K562 (cell line): ENCODE data around the gene PAF1. TPM values are rescaled to one million over a fixed set of nuclear protein-coding genes. Genes with fewer than 3 reads are reported as not detected.

Experiments
- ATF6 ChIP-seq: sonication (generic); formaldehyde crosslinking; IDR thresholded peaks from 2 replicates; pipeline ENCODE4 v1.4.0; 2020; ENCODE audit warnings: mild to moderate bottlenecking, missing genetic modification reagents
- FOXA3 ChIP-seq, 2 experiments: fragments of 450-650 bp in 1 of 2; sonication (generic) in 1 of 2; formaldehyde crosslinking; IDR thresholded peaks in 1 of 2; conservative IDR thresholded peaks in 1 of 2; 2 replicates each; pipeline versions ENCODE4 v1.4.0 to v1.8.0; 2020 to 2022; ENCODE audit warnings: mild to moderate bottlenecking in 2 of 2, missing genetic modification reagents in 1 of 2
- HMG20B ChIP-seq: fragments of 250-450 bp; sonication (Bioruptor Pico); IDR thresholded peaks from 2 replicates; pipeline ENCODE4 v1.5.0; 2021; ENCODE audit warnings: mild to moderate bottlenecking
- JUND ChIP-seq, 2 experiments: IDR thresholded peaks; 2 replicates in 1 of 2; 3 replicates in 1 of 2; pipeline ENCODE4 v1.6.1; 2011; ENCODE audit warnings: borderline replicate concordance in 2 of 2, low read depth in 2 of 2, low read length in 2 of 2, improper control_type of control experiment in 1 of 2, missing biosample characterization in 1 of 2, missing genetic modification characterization in 1 of 2, missing genetic modification reagents in 1 of 2
- MEF2A ChIP-seq: IDR thresholded peaks from 2 replicates; pipeline ENCODE4 v1.6.1; 2011; ENCODE audit warnings: low read depth, mild to moderate bottlenecking, low read length, moderate library complexity; ENCODE audit not compliant: control insufficient read depth
- MEF2D ChIP-seq: conservative IDR thresholded peaks from 2 replicates; pipeline ENCODE4 v1.6.1; 2016; ENCODE audit warnings: low read depth, missing genetic modification characterization, missing compliant biosample characterization
- RBBP5 ChIP-seq: fragments of 200-600 bp; sonication (generic); IDR thresholded peaks from 2 replicates; pipeline ENCODE4 v1.6.1; 2012; ENCODE audit warnings: borderline replicate concordance, mild to moderate bottlenecking, low read length, control low read depth, inconsistent platforms; ENCODE audit not compliant: insufficient read depth, poor library complexity, severe bottlenecking
- RFX5 ChIP-seq: IDR thresholded peaks from 2 replicates; pipeline ENCODE4 v1.6.1; 2011; ENCODE audit warnings: low read depth, mild to moderate bottlenecking, improper control_type of control experiment, low read length
- SMAD1 ChIP-seq: fragments of 150-350 bp; IDR thresholded peaks from 2 replicates; pipeline ENCODE4 v1.6.1; 2014; ENCODE audit warnings: low read length, low read depth; ENCODE audit not compliant: partially characterized antibody
- SOX6 ChIP-seq: fragments of 450-650 bp; IDR thresholded peaks from 2 replicates; pipeline ENCODE4 v1.6.1; 2014; ENCODE audit warnings: mild to moderate bottlenecking
- ZBTB40 ChIP-seq, 2 experiments: fragments of 450-650 bp in 1 of 2; sonication (generic) in 1 of 2; formaldehyde crosslinking in 1 of 2; IDR thresholded peaks; 2 replicates each; pipeline versions ENCODE4 v1.7.1 to v1.9.0; 2016 to 2022; ENCODE audit warnings: inconsistent platforms in 1 of 2, mild to moderate bottlenecking in 1 of 2, missing genetic modification reagents in 1 of 2
- ZC3H11A ChIP-seq: IDR thresholded peaks from 2 replicates; pipeline ENCODE4 v1.6.1; 2012; ENCODE audit warnings: low read depth, low read length, improper control_type of control experiment
- ZNF668 ChIP-seq: fragments of 250-450 bp; sonication (Bioruptor Pico); IDR thresholded peaks from 2 replicates; pipeline ENCODE4 v1.8.0; 2022; ENCODE audit warnings: mild to moderate bottlenecking, inconsistent platforms
- ZNF764 ChIP-seq: fragments of 250-450 bp; sonication (Bioruptor Pico); IDR thresholded peaks from 2 replicates; pipeline ENCODE4 v1.4.0; 2020; ENCODE audit warnings: low read depth, mild to moderate bottlenecking, moderate library complexity
- polyA plus RNA-seq, 8 experiments: library from polyadenylated mRNA; depleted of rRNA in 4 of 8; stranded (reverse) in 5 of 8; unstranded in 3 of 8; fragments of >200 nt; fragmentation: Nextera tagmentation in 2 of 8; fragmentation: Illumina TruSeq in 1 of 8; extraction: Ambion mirVana in 2 of 8; extraction: Trizol in 1 of 8; gene quantifications; 2 replicates each; pipeline versions ENCODE4 v1.2.1 to v1.2.3, GENCODE V29; 2011 to 2014; ENCODE audit warnings: inconsistent platforms in 1 of 8, missing spikeins in 1 of 8
- total RNA-seq, 7 experiments: library from RNA; depleted of rRNA in 6 of 7; stranded (reverse); fragments of >200 nt in 6 of 7; fragmentation: Illumina TruSeq in 2 of 7; extraction: Trizol in 2 of 7; gene quantifications; 2 replicates each; pipeline versions ENCODE4 v1.2.1 to v1.2.3, GENCODE V29; 2011 to 2021; ENCODE audit warnings: low replicate concordance in 1 of 7

PAF1 gene
- total and polyA plus RNA-seq, 9 of the 15 experiments (the other 6 are each of a cell fraction or from before 2014, with no cell fraction given) = 1.5 to 45.0 (median 33.8) TPM

GRCh38 chr19:39402346-39403300, 11.7 kb upstream of the PAF1 start (continued):
- TF ChIP-seq ZBTB40 (IDR thresholded peaks at IDR 0.05) (peak; percentile 58; the same call in 1 of the 2 replicates), ZBTB40 (CRISPR knock-in tag; IDR thresholded peaks at IDR 0.05) (no peak), ZNF668 (CRISPR knock-in tag) (no peak), MEF2A (peak; percentile 91), SMAD1 (no peak), ZNF764 (CRISPR knock-in tag) (no peak), RFX5 (no peak), FOXA3 (CRISPR knock-in tag; conservative IDR thresholded peaks at IDR 0.05 in 1 of 2, IDR thresholded peaks at IDR 0.05 in 1 of 2) (peak in 1 of 2 experiments; percentile 30; a peak in 2 of 4 replicates), HMG20B (CRISPR knock-in tag) (no peak), ZC3H11A (no peak), ATF6 (CRISPR knock-in tag) (no peak), RBBP5 (peak; percentile 65), SOX6 (peak; percentile 76), MEF2D (tag) (peak; percentile 92), JUND (IDR thresholded peaks at IDR 0.05; ENCODE audit: borderline replicate concordance, low read depth, low read length) (peak; percentile 43; the same call in 1 of the 2 replicates), JUND (tag; IDR thresholded peaks at IDR 0.05; ENCODE audit: borderline replicate concordance, low read depth, low read length) (peak; percentile 64; the same call in 2 of the 3 replicates)
